Measurements from ENCODE around the gene MLLT10.

The MLLT10 gene

DNA sequence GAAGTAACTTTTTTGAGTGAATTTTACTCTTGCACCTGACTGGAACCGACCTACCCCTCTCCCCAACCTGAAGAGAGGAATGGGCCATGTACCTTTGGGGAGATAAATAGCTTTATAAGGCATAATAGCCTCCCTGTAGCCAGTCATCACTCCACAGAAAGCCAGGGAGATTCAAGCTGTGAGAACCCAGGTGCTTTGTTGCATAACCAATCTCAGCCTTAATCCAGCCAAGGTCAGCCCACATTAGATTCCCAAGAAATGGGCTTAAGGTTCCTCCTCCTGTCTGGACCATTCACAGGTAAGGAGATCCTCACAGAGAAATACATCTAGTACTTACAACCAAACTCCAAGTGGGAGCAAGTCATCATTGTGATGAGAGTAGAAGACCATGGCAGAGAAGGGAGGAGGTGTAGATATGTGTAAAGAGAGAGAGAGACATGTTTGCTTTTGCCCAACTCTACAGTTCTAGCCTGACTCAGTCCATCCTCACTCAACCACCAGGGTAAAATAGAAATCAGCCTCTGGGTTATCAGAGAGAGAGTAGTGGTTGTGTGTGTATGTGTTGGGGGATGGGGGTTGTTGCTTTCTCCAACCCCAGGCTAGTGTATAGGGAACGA is 32.2 kb upstream of the MLLT10 start:
- DNase-seq, result no peak

DNA sequence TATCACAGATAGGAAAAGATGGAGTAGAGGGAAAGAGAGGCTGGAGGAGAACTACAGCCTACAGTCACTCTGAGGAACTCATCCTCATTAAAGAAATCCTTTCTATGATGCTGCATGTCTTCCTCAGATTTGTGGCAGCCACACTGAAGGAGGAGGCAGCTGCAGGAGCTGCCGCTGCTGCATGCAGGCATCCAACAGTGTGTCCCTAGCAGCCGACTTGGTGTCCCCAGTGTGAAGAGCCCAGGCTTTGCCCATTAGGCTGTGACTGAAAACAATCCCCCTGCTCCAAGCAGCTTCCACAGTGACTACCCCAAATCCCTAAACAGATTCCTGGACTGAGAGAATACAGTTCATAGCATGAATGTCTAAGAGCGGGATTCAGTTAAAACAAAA is 31.7 kb upstream of the MLLT10 start:
- no peak for DNase-seq

DNA sequence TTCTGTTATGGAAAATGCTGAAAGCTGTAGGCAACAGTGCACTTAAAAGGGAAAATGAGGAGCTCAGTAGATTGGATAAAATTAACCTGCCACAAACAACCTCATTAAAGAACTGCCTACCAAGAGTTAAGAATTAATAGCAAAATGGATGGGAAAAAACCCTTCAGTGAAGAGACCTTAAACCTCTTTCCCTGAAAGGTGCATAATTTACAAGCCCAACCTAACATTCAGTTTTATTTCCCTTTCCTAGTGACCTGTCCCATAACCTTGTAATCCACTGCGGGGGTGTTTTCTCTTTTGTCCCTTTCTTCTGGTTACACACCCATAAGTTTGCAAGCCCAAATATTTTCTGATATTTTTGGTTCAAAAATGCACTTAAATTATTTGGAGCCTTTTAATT is 30.5 kb upstream of the MLLT10 start:
- DNase-seq, result no peak

DNA sequence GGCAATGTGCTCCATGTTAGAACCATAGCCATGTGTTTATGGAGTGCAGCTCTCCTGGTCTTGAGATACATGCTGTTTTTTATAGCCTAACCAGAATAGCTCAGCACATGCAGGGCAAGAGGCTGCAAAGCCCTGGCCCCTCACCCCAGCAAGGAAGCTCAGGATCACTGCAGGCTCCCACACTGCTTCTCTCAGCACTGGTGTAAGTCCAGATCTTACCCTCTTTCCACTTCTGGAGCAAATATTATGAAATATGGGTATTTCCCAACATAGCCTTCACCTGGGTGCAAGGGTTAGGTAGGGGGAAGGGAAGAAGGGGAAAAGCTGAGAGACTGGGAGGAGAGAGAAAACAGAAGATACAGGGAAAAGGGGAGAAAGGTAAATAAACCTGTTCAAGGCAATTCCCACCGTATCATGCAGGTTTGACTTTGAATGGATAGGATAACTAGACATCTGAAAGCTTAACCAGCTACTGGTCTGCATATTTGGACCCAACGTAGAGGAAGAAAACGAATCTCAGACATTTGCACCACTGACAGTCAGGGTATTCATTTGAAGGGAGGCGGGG is 28.2 kb upstream of the MLLT10 start:
- DNase-seq, result no peak

- no peak for DNase-seq
Measured at GRCh38 chr10:21506351-21506750, 27.7 kb upstream of the MLLT10 start.

GRCh38 chr10:21507150-21507549 is 26.9 kb upstream of the MLLT10 start:
- no peak for DNase-seq

GRCh38 chr10:21508706-21509331 is 25.2 kb upstream of the MLLT10 start:
- DNase-seq, result no peak

GRCh38 chr10:21509341-21510240 is 24.4 kb upstream of the MLLT10 start:
- DNase-seq, result no peak

- DNase-seq, result no peak
Measured at GRCh38 chr10:21510241-21511094, 23.6 kb upstream of the MLLT10 start.

DNA sequence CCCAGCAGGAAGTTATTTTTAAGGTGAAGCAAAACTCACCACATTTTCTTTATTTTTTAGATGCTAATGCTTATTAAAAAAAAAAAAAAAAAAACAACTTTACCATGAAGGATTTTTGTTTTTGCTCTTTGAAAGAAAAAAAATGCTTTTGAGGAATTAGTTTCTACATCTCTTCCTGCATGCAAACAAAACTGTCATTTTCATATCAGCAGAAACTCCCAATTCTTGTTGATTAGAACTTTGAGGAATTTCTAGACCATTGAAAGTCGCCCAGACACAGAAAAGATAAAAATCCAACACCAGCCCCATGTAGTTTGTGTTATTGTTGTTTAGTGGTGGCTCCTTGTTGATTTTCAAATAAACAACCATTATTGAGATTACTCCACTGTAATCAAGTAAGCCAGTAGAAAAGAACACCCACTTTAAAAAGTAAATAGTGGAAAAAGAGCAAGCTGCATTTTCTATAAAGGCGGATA is 22.9 kb upstream of the MLLT10 start:
- DNase-seq, result no peak

GRCh38 chr10:21511946-21512572 is 22.0 kb upstream of the MLLT10 start:
- DNase-seq, result no peak

DNA sequence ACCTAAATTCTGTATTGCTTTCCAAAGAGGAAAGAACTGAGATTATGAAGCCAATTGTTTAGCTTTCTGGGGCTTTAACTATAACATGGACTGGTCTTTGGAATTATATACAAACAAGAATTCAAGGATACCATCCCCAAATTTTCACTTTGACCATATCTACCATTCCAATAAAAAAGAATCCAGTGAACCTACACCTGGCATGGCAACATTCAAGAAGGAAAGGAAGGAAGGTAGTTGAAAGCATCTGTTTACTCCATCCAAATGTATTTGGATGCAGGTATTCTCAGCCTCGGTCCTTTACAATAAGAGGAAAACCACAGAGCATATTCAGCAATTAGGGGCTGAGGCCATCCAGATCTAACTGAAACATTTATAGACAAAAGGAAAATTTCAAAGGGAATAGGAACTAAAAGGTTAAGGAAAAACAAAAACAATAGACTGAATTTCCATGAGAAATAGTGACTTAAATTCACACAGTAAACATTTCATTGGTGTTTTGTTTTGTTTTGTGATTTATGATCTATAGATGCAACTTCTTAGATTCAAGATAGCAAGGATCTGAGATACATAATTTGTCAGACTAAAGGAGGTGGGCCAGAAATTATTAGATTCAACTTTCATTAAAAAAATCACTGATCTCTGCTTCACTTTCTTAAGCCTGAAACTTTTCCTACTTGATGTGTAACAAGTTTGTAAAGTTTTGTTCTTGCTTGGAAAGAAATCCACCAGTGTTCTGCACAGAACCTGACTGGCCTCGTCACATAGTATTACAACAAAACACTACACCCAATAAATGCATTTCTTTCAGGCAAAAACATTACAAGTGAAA is 21.2 kb upstream of the MLLT10 start:
- DNase-seq, result no peak

DNA sequence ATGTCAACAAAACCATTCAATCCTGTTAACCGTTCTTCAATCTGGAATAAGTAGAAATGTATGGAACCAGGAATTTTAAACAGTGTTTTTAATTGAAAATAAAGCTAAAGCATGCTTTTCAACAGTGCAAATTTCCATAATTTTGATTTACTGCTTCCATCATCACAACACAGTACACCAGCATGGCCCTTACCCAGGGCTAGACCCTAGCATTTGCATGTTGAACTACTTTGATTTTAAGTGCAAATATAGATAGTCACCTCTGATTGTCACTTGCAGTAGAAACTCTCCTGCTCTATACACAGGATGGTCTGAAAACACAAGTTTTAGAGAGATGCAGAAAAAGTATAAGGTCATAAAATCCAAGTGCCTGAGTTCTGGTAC is 20.6 kb upstream of the MLLT10 start:
- DNase-seq, result no peak

DNA sequence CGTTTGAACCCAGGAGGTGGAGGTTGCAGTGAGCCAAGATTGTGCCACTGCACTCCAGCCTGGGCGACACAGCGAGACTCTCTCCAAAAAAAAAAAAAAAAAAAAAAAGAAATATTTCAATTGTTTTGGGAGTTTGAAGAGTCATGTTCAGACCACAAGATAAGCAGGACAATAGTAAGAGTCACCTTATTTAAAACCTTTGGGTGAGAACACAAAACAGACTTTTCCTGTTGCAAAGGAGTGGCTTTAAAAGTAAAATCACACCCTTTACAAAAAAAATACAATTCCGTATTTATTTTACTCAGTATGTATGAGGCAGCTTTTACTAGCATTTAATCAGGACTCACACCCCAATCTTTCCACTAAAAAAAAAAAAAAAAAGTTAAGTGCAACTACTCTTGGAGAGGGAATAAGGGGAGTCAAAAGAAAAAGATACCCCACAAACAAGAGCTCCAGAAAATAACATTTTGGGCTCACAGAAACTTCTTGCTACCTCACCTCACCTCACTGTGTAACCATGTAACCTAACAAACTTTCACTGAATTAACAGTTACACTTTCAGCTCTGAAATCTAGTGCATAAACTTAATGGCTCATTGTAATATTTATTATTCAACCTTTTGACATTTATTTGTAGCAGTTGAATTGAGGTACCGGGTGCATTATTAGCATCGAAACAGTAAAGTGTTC is 19.8 kb upstream of the MLLT10 start:
- no peak for DNase-seq

GRCh38 chr10:21514818-21515351 is 19.1 kb upstream of the MLLT10 start:
- no peak for DNase-seq

- no peak for DNase-seq
Measured at GRCh38 chr10:21515361-21516241, 18.4 kb upstream of the MLLT10 start.

GRCh38 chr10:21516242-21517131 is 17.5 kb upstream of the MLLT10 start:
- DNase-seq, result peak in 4 of 5 experiments; percentile 23 to 74 (median 36)

All from T-helper 2 cell (primary cell).